Adrenal gland (tissue), 5 donors: ENCODE results near the gene CSNK1A1L.

Source experiments
- CTCF ChIP-seq, 6 experiments: fragments of 450-650 bp in 4 of 6; fragments of 200-600 bp in 2 of 6; sonication (generic) in 1 of 6; IDR thresholded peaks; 1 replicate in 5 of 6; 2 replicates in 1 of 6; pipeline versions ENCODE4 v1.5.1 to v1.8.0; 2016 to 2021; ENCODE audit warnings: antibody characterized with exemption in 6 of 6, mild to moderate bottlenecking in 2 of 6, moderate library complexity in 1 of 6
- POLR2A ChIP-seq, 2 donors: fragments of 450-650 bp; IDR thresholded peaks; one replicate each; pipeline ENCODE4 v1.6.1; 2017; ENCODE audit warnings: antibody characterized with exemption in 2 of 2, mild to moderate bottlenecking in 2 of 2, moderate library complexity in 1 of 2
- donor health status: DM: no; HTN: no; CAD: no.

GRCh38 chr13:37134411-37135041, 29.1 kb upstream of the CSNK1A1L start:
- no peak for TF ChIP-seq CTCF (IDR thresholded peaks at IDR 0.05)
- no peak for TF ChIP-seq POLR2A (IDR thresholded peaks at IDR 0.05)
